Right lobe of liver (tissue), 6 donors: ENCODE measurements around the gene SVIL. TPM values are rescaled to one million over a fixed set of nuclear protein-coding genes. Genes with fewer than 3 reads are reported as not detected.
"Not testable (repeated sequence)": the region's sequence is repeated elsewhere in the genome, so short reads cannot be mapped to it uniquely, and the experiment has no call there.

Source experiments
- ATAC-seq, 4 donors: fragments of 200-7000 bp; cut with Tn5 transposase; one replicate each; pipeline ENCODE4 v1.9.1; 2020; ENCODE audit warnings: mild to moderate bottlenecking in 4 of 4, moderate library complexity in 4 of 4
- DNase-seq, 3 donors: peaks; one replicate each; pipeline ENCODE4 v3.0.0-alpha.2; 2020
- H3K27ac ChIP-seq, 3 donors: fragments of 200-600 bp; one replicate each; pipeline ENCODE4 v1.8.0; 2022
- H3K27me3 ChIP-seq, 2 donors: fragments of 200-600 bp; one replicate each; pipeline ENCODE4 v1.8.0; 2022
- H3K36me3 ChIP-seq, 4 donors: fragments of 200-600 bp; sonication (generic) in 1 of 4; one replicate each; pipeline versions ENCODE4 v1.5.1 to v1.8.0; 2017 to 2022; ENCODE audit warnings: control low read depth in 1 of 4
- H3K4me1 ChIP-seq, 4 donors: fragments of 200-600 bp; sonication (generic) in 1 of 4; one replicate each; pipeline versions ENCODE4 v1.5.1 to v1.8.0; 2017 to 2022; ENCODE audit warnings: control low read depth in 1 of 4
- H3K4me3 ChIP-seq, 3 donors: fragments of 200-600 bp; one replicate each; pipeline ENCODE4 v1.8.0; 2022
- H3K9me3 ChIP-seq, 4 donors: fragments of 200-600 bp; sonication (generic) in 1 of 4; one replicate each; pipeline versions ENCODE4 v1.5.1 to v1.8.0; 2017 to 2022; ENCODE audit warnings: control low read depth in 1 of 4
- CTCF ChIP-seq, 4 donors: fragments of 200-600 bp in 3 of 4; fragments of 450-650 bp in 1 of 4; IDR thresholded peaks; one replicate each; pipeline versions ENCODE4 v1.5.1 to v1.8.0; 2016 to 2022; ENCODE audit warnings: antibody characterized with exemption in 4 of 4, mild to moderate bottlenecking in 2 of 4
- POLR2A ChIP-seq: fragments of 450-650 bp; IDR thresholded peaks from one replicate; pipeline ENCODE4 v1.6.1; 2017; ENCODE audit warnings: antibody characterized with exemption, mild to moderate bottlenecking
- WGBS: methylation state at CpG from one replicate; pipeline ENCODE4 v1.1.6; 2018; ENCODE audit warnings: low coverage, low lambda C conversion rate; ENCODE audit not compliant: insufficient coverage; ENCODE audit errors: missing lambda C conversion rate; 5-methylcytosine and 5-hydroxymethylcytosine counted together
- intact Hi-C, 2 donors: fragments of 100-400 bp; cut with DNase I; formaldehyde crosslinking; loops; one replicate each; pipeline versions ENCODE4 v1.11.2 to v1.14.1; 2022
- total RNA-seq, 6 experiments: library from RNA; depleted of rRNA in 2 of 6; stranded (reverse); fragments of >200 nt in 2 of 6; fragmentation: NEBNext Ultra II Directional in 3 of 6; extraction: Animal tissue kit (Norgen Biotek cat#: 25700) in 3 of 6; gene quantifications; one replicate each; pipeline versions ENCODE4 v1.1.0 to v1.2.4, GENCODE V29; 2016 to 2023
- donor health status: DM: no; HTN: yes; CAD: no.
- donor health status: DM: no; HTN: no; CAD: no.
- donor health status: DM: no; HTN: no; CAD: no.
- donor health status: DM: no; HTN: yes; CAD: no.
- donor health status: DM: no; HTN: yes; CAD: no.

Gene SVIL
- total RNA-seq, 6 experiments from 2014 or later = 12.3 to 15.1 (median 13.6) TPM

- intact Hi-C loops = loop anchor here in 1 of 2 donors (10.0 kb wide), 1 partner anchor 49 kb away; no protein-coding TSS in a partner anchor
- Histone ChIP-seq H3K27ac (no peak overlapping the region), H3K36me3 (no peaks in the 10 kb centered on the region), H3K4me3 (no peak overlapping the region), H3K27me3 (no peaks in the 10 kb centered on the region), H3K9me3 (no peaks in the 10 kb centered on the region), H3K4me1 (no peaks in the 10 kb centered on the region)
- no peak for DNase-seq
- TF ChIP-seq CTCF (IDR thresholded peaks at IDR 0.05) = no peak
- no peak for TF ChIP-seq POLR2A
- WGBS = 89% methylated on average over 4 of the region's 5 CpGs
- no peak for ATAC-seq
Observed at GRCh38 chr10:29443745-29444523, 190.8 kb downstream of the SVIL start.

- ATAC-seq = no peak
- DNase-seq = no peak
- no peaks in the 10 kb centered on the region for H3K36me3 ChIP-seq
- H3K4me1 ChIP-seq = no peaks in the 10 kb centered on the region
- H3K4me3 ChIP-seq = no peak overlapping the region
- no peaks in the 10 kb centered on the region for H3K27me3 ChIP-seq
- TF ChIP-seq POLR2A = no peak
- no peak for TF ChIP-seq CTCF (IDR thresholded peaks at IDR 0.05)
- 87% methylated on average over 2 of the region's 2 CpGs for WGBS
- H3K9me3 ChIP-seq = no peaks in the 10 kb centered on the region
- intact Hi-C loops = loop anchor here in 1 of 2 donors (10.0 kb wide), 1 partner anchor 46 kb away; no protein-coding TSS in a partner anchor
- no peak overlapping the region for H3K27ac ChIP-seq
Observed at GRCh38 chr10:29440981-29441380, 193.8 kb downstream of the SVIL start.

GRCh38 chr10:29439005-29439404, 195.8 kb downstream of the SVIL start:
- intact Hi-C loops, ATAC-seq, H3K4me1 ChIP-seq, H3K27ac ChIP-seq, DNase-seq, H3K27me3 ChIP-seq, H3K9me3 ChIP-seq, H3K36me3 ChIP-seq, H3K4me3 ChIP-seq: not testable (repeated sequence)
- WGBS = 100% methylated on average over 3 of the region's 3 CpGs

- no peak for TF ChIP-seq POLR2A
- no peak for TF ChIP-seq CTCF (IDR thresholded peaks at IDR 0.05)
- Histone ChIP-seq H3K9me3 (no peaks in the 10 kb centered on the region), H3K36me3 (no peaks in the 10 kb centered on the region), H3K4me3 (no peak overlapping the region), H3K27ac (no peak overlapping the region), H3K4me1 (no peaks in the 10 kb centered on the region), H3K27me3 (no peaks in the 10 kb centered on the region)
- 83% methylated on average over 9 of the region's 9 CpGs for whole genome bisulfite sequencing
- intact Hi-C loops = no loop called here
- ATAC-seq (no peak), DNase-seq (no peak)
Observed at GRCh38 chr10:29438271-29438670, 196.5 kb downstream of the SVIL start.

GRCh38 chr10:29437871-29438270, 196.9 kb downstream of the SVIL start:
- no peaks in the 10 kb centered on the region for H3K27me3 ChIP-seq
- no peak overlapping the region for H3K27ac ChIP-seq
- DNase-seq (no peak), ATAC-seq (no peak)
- WGBS = no CpG with 5 or more reads among the region's 2 CpGs
- no peak overlapping the region for H3K4me3 ChIP-seq
- H3K36me3 ChIP-seq = no peaks in the 10 kb centered on the region
- no peaks in the 10 kb centered on the region for H3K4me1 ChIP-seq
- TF ChIP-seq CTCF (IDR thresholded peaks at IDR 0.05) = no peak
- TF ChIP-seq POLR2A = no peak
- intact Hi-C loops = no loop called here
- no peaks in the 10 kb centered on the region for H3K9me3 ChIP-seq
